ENCODE data around the gene LEAP2.

Gene LEAP2

GRCh38 chr5:132848270-132848669 lies 25.2 kb upstream of the LEAP2 start (continued):
- TF ChIP-seq YY2 (tag by site-specific recombination; IDR thresholded peaks at IDR 0.05), result no peak
- TF ChIP-seq ZBTB8A (tag by site-specific recombination; IDR thresholded peaks at IDR 0.05), result no peak

GRCh38 chr5:132849347-132849746 lies 24.1 kb upstream of the LEAP2 start:
- H3K27ac ChIP-seq (ENCODE audit: extremely low read depth, low read depth, low read length), result no peak overlapping the region
- CTCF ChIA-PET, result no interaction called here
- no peak overlapping the region for H3K4me3 ChIP-seq (ENCODE audit: low read depth, low read length)
- H3K9me3 ChIP-seq (ENCODE audit: control insufficient read depth, insufficient read depth, low read depth, low read length), result no peaks in the 10 kb centered on the region
- H3K36me3 ChIP-seq (ENCODE audit: control insufficient read depth in 2 of 2, insufficient read depth in 1 of 2, low read length in 2 of 2), result no peaks in the 10 kb centered on the region
- POLR2A ChIA-PET, result no interaction called here
- TF ChIP-seq SP7 (tag by site-specific recombination; IDR thresholded peaks at IDR 0.05) (no peak), ZBTB26 (tag by site-specific recombination; optimal IDR thresholded peaks at IDR 0.05) (no peak), AEBP2 (tag by site-specific recombination; IDR thresholded peaks at IDR 0.05; ENCODE audit: borderline replicate concordance) (no peak), ZFP69B (tag by site-specific recombination; IDR thresholded peaks at IDR 0.05) (no peak), ZNF48 (tag by site-specific recombination; IDR thresholded peaks at IDR 0.05) (no peak), ZSCAN4 (tag by site-specific recombination; IDR thresholded peaks at IDR 0.05) (no peak), ZBTB44 (tag by site-specific recombination; IDR thresholded peaks at IDR 0.05) (no peak), MYNN (tag by site-specific recombination; IDR thresholded peaks at IDR 0.05; ENCODE audit: borderline replicate concordance) (no peak), ZNF529 (tag by site-specific recombination; IDR thresholded peaks at IDR 0.05; ENCODE audit: insufficient replicate concordance) (no peak), ZBTB1 (tag by site-specific recombination; IDR thresholded peaks at IDR 0.05) (no peak), ZNF112 (tag by site-specific recombination; IDR thresholded peaks at IDR 0.05) (no peak), ZNF335 (tag by site-specific recombination; conservative IDR thresholded peaks at IDR 0.05) (peak; percentile 48), PRDM6 (tag by site-specific recombination; IDR thresholded peaks at IDR 0.05) (no peak), ZNF518A (tag by site-specific recombination; conservative IDR thresholded peaks at IDR 0.05; ENCODE audit: low read depth) (0 out of 2 replicates have a peak, but pooled peaks have one; percentile 26)
- H3K4me1 ChIP-seq (ENCODE audit: control insufficient read depth, insufficient read depth, low read length), result no peaks in the 10 kb centered on the region
